Measurements from ENCODE around the gene EHF. TPM values are rescaled to one million over a fixed set of nuclear protein-coding genes. Genes with fewer than 3 reads are reported as not detected.

EHF gene
- total and polyA plus RNA-seq, 9 of the 15 experiments (the other 6 are each of a cell fraction or from before 2014, with no cell fraction given): 0.04 to 0.54 (median 0.37) TPM

- no peak for TF ChIP-seq PRDM10 (IDR thresholded peaks at IDR 0.05; ENCODE audit: partially characterized antibody)
- no peak for TF ChIP-seq RNF219 (CRISPR knock-in tag; IDR thresholded peaks at IDR 0.05)
- no peak for TF ChIP-seq ARHGAP35 (IDR thresholded peaks at IDR 0.05; ENCODE audit: partially characterized antibody)
- no peak for TF ChIP-seq ZNF444 (CRISPR knock-in tag; IDR thresholded peaks at IDR 0.05)
- TF ChIP-seq ZFP1 (CRISPR knock-in tag; IDR thresholded peaks at IDR 0.05): no peak
- no peak for TF ChIP-seq SMARCB1 (IDR thresholded peaks at IDR 0.05; ENCODE audit: insufficient read length, low read depth)
- peak; percentile 71; the same call in 1 of the 2 replicates for TF ChIP-seq MBD2 (IDR thresholded peaks at IDR 0.05; ENCODE audit: borderline replicate concordance, low read depth)
- no peak for TF ChIP-seq ZNF77 (CRISPR knock-in tag; IDR thresholded peaks at IDR 0.05)
- TF ChIP-seq ZBTB5 (IDR thresholded peaks at IDR 0.05): no peak
- TF ChIP-seq TBL1XR1 (IDR thresholded peaks at IDR 0.05; ENCODE audit: low read length in 2 of 2): peak in 1 of 2 experiments; percentile 72; a peak in 2 of 4 replicates
- no peak for TF ChIP-seq RBM34 (IDR thresholded peaks at IDR 0.05; ENCODE audit: borderline replicate concordance, insufficient read depth, low read length)
- TF ChIP-seq ZKSCAN1 (IDR thresholded peaks at IDR 0.05; ENCODE audit: low read depth, low read length): peak; percentile 79
- TF ChIP-seq GABPA (tag; conservative IDR thresholded peaks at IDR 0.05; ENCODE audit: low read depth): peak; percentile 70
- peak; percentile 77 for TF ChIP-seq NEUROD1 (IDR thresholded peaks at IDR 0.05; ENCODE audit: borderline replicate concordance, low read depth, low read length, partially characterized antibody)
- TF ChIP-seq PHB (CRISPR knock-in tag; IDR thresholded peaks at IDR 0.05): no peak
- peak; percentile 80; the same call in 1 of the 2 replicates for TF ChIP-seq FOXK1 (CRISPR knock-in tag; IDR thresholded peaks at IDR 0.05; ENCODE audit: borderline replicate concordance)
- no peak for TF ChIP-seq HOXB6 (CRISPR knock-in tag; IDR thresholded peaks at IDR 0.05; ENCODE audit: borderline replicate concordance)
- peak in 1 of 2 experiments; percentile 36; a peak in 2 of 4 replicates for TF ChIP-seq RAD21 (CRISPR knock-in tag; conservative IDR thresholded peaks at IDR 0.05 in 1 of 2, IDR thresholded peaks at IDR 0.05 in 1 of 2)
- no peak for TF ChIP-seq NFE2L1 (tag; IDR thresholded peaks at IDR 0.05; ENCODE audit: borderline replicate concordance, low read depth)
- peak; percentile 96 for TF ChIP-seq EP300 (IDR thresholded peaks at IDR 0.05; ENCODE audit: low read length)
Measured at GRCh38 chr11:34603129-34604001, 17.5 kb upstream of the EHF start (continued).

Data from K562 (cell line).